PC-9 (cell line): ENCODE data around the gene FN3KRP.

Source experiments
- EZH2 ChIP-seq: fragments of 200-600 bp; sonication (generic); IDR thresholded peaks from 2 replicates; pipeline ENCODE4 v1.8.0; 2017; ENCODE audit warnings: antibody characterized with exemption, low read depth
- TF ChIP-seq, protein P1 (sequence below): fragments of 200-600 bp; sonication (generic); conservative IDR thresholded peaks from 2 replicates; pipeline ENCODE4 v1.6.1; 2017; ENCODE audit warnings: mixed run types, antibody characterized with exemption, mild to moderate bottlenecking, moderate library complexity

DNA sequence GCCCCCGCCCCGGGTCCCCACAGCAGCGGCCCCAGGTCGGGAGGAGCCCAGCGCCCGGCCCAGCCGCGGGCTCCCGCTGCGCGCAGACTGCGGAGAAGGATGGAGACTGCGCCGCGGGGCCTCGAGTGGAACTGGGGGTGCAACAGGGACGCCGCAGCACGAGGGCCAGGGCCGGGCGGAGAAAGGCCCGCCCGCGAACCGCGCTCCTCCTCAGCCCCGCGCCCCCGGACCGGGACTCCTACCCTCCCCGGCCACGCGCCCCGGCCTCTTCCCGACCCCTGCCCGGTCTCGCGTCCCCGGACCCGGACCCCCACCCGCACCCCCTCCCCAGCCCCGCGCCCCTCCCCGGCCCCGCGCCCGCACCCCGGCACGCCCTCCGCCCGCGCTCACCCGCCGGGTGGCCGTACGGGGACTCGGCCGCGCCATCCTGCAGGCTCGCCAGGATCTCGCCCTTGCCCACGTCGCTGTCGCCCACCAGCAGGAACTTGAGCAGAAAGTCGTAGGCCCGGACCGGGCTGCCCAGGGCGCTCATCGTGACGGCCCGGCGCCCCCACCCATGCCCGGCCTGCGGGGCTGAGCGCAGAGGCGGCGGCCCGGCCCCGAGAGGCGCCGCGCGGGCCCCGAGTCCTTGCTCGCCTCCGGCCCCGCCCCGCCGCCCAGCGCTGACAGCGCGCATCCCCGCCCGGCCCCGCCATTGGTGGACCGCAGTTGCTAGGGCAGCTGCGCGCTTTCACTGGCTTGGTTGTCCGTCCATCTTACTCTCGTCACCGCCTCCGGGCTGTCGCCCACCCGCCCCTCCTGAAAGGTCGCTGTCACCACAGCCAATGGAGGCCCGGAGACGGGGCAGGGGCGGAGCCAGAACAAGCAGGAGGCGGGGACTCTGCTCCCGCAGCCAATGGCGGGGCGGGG lies 18.2 kb upstream of the FN3KRP start, which contains the start of gene RAB40B:
- TF ChIP-seq, protein P1, sequence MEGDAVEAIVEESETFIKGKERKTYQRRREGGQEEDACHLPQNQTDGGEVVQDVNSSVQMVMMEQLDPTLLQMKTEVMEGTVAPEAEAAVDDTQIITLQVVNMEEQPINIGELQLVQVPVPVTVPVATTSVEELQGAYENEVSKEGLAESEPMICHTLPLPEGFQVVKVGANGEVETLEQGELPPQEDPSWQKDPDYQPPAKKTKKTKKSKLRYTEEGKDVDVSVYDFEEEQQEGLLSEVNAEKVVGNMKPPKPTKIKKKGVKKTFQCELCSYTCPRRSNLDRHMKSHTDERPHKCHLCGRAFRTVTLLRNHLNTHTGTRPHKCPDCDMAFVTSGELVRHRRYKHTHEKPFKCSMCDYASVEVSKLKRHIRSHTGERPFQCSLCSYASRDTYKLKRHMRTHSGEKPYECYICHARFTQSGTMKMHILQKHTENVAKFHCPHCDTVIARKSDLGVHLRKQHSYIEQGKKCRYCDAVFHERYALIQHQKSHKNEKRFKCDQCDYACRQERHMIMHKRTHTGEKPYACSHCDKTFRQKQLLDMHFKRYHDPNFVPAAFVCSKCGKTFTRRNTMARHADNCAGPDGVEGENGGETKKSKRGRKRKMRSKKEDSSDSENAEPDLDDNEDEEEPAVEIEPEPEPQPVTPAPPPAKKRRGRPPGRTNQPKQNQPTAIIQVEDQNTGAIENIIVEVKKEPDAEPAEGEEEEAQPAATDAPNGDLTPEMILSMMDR: no peak
- TF ChIP-seq EZH2: no peak
